ENCODE data around the gene TANGO2.

TANGO2 gene

GRCh38 chr22:20019661-20020532 lies 1.0 kb upstream of the TANGO2 start:
- no peaks in the 10 kb centered on the region for H3K36me3 ChIP-seq (ENCODE audit: insufficient read depth, low read length)
- no peak overlapping the region; the same call in 1 of the 2 replicates for H3K9ac ChIP-seq (ENCODE audit: low read depth, low read length)
- peaks cover 4% of the 10 kb centered on the region for H3K4me1 ChIP-seq (ENCODE audit: insufficient read depth, low read length)
- H3K9me3 ChIP-seq (ENCODE audit: control insufficient read depth, insufficient read depth, low read length): no peaks in the 10 kb centered on the region

DNA sequence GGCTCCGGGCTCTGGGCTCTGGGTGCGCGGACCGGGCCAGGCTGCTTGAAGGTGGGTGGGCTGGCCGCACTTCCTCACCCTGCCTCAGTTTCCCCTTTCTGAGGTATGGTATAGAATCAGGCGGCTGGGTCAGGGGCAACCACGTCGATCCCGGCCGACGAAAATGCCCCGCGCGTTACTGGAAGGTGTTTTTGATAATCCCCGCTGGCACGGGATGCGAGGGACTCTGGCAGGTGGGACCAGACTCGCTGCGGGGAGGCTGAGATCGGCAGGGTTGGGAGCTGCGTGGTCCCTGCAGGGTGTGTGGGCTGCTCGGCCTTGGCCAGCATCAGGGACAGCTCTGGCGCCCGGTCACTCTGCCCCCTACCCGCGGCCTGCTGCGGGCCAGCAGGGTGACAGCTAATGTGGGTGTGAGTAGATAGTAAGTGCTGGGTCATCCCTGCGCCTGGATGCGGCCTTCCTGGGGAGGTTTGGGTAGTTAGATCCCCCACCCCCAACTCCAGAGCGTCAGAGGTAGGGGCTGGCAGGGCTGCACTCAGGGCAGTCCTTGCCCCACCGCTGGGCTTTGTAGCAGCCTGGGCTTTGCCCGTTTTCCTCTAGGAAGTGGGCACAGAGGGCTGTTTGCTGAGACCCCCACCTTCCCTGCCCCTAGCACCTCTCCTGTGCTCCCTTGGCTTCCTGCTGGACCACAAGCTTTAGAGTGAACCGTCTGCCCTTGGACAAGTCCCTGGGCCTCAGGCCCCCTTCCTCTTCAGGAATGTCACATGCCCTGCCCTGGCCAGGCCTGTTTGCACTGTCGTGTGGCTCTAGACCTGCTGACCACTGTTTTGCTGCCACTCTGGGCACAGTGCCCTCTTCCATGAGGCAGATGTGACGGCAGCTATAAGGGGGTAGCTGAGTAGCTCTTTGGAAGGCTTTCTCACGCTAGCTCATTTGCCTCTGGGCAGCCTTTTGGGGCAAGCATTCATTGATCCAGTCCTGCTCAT lies 579 bp downstream of the TANGO2 start:
- Histone ChIP-seq H3K4me1 (ENCODE audit: insufficient read depth, low read length) (peaks cover 4% of the 10 kb centered on the region; the same call in 1 of the 2 replicates), H3K36me3 (ENCODE audit: insufficient read depth, low read length) (no peaks in the 10 kb centered on the region), H3K9ac (ENCODE audit: low read depth, low read length) (peak overlapping the region; percentile 71; the same call in 1 of the 2 replicates), H3K9me3 (ENCODE audit: control insufficient read depth, insufficient read depth, low read length) (no peaks in the 10 kb centered on the region)

GRCh38 chr22:20022231-20022977 lies 1.5 kb downstream of the TANGO2 start:
- Histone ChIP-seq H3K36me3 (ENCODE audit: insufficient read depth, low read length) (no peaks in the 10 kb centered on the region), H3K9ac (ENCODE audit: low read depth, low read length) (no peak overlapping the region), H3K4me1 (ENCODE audit: insufficient read depth, low read length) (peaks cover 4% of the 10 kb centered on the region; the same call in 1 of the 2 replicates), H3K9me3 (ENCODE audit: control insufficient read depth, insufficient read depth, low read length) (no peaks in the 10 kb centered on the region)

DNA sequence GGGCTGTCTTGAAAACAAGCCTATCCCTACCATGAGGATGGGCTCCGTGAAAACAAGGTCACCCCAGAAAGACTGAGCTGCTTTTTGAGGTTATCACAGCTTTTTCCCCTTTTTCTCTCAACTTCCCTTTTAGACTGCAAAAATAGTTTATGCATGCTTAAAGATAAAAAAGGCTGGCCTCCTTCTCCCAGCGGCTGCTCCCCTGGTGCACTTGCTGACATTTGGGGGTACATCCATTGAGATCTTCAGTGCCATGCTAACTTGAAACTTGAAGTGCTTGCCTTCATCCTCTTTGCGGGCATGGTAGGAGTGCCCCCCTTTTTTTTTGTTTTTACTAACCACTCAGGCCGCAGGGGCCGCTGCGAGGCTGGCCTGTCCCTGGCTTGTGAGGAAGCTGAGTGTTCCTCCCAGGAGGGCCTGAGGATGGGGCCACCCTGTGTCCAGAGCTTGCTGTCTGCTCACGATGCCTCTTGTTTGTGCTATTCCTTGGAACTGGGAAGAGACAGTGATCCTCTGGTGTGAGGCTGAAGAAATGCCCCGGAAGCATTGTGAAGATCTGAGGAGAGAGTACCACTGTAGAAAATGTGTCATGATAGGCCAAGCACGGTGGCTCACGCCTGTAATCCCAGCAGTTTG lies 2.2 kb downstream of the TANGO2 start:
- H3K9ac ChIP-seq (ENCODE audit: low read depth, low read length): no peak overlapping the region
- peaks cover 4% of the 10 kb centered on the region; the same call in 1 of the 2 replicates for H3K4me1 ChIP-seq (ENCODE audit: insufficient read depth, low read length)
- no peaks in the 10 kb centered on the region for H3K36me3 ChIP-seq (ENCODE audit: insufficient read depth, low read length)
- H3K9me3 ChIP-seq (ENCODE audit: control insufficient read depth, insufficient read depth, low read length): no peaks in the 10 kb centered on the region

GRCh38 chr22:20024225-20024624 lies 3.3 kb downstream of the TANGO2 start:
- Histone ChIP-seq H3K4me1 (ENCODE audit: insufficient read depth, low read length) (peaks cover 4% of the 10 kb centered on the region; the same call in 1 of the 2 replicates), H3K9ac (ENCODE audit: low read depth, low read length) (no peak overlapping the region), H3K36me3 (ENCODE audit: insufficient read depth, low read length) (no peaks in the 10 kb centered on the region), H3K9me3 (ENCODE audit: control insufficient read depth, insufficient read depth, low read length) (no peaks in the 10 kb centered on the region)

- Histone ChIP-seq H3K9ac (ENCODE audit: low read depth, low read length) (no peak overlapping the region), H3K9me3 (ENCODE audit: control insufficient read depth, insufficient read depth, low read length) (no peaks in the 10 kb centered on the region), H3K4me1 (ENCODE audit: insufficient read depth, low read length) (peaks cover 4% of the 10 kb centered on the region; the same call in 1 of the 2 replicates), H3K36me3 (ENCODE audit: insufficient read depth, low read length) (no peaks in the 10 kb centered on the region)
These were observed 3.9 kb downstream of the TANGO2 start for GRCh38 chr22:20024650-20025397.

DNA sequence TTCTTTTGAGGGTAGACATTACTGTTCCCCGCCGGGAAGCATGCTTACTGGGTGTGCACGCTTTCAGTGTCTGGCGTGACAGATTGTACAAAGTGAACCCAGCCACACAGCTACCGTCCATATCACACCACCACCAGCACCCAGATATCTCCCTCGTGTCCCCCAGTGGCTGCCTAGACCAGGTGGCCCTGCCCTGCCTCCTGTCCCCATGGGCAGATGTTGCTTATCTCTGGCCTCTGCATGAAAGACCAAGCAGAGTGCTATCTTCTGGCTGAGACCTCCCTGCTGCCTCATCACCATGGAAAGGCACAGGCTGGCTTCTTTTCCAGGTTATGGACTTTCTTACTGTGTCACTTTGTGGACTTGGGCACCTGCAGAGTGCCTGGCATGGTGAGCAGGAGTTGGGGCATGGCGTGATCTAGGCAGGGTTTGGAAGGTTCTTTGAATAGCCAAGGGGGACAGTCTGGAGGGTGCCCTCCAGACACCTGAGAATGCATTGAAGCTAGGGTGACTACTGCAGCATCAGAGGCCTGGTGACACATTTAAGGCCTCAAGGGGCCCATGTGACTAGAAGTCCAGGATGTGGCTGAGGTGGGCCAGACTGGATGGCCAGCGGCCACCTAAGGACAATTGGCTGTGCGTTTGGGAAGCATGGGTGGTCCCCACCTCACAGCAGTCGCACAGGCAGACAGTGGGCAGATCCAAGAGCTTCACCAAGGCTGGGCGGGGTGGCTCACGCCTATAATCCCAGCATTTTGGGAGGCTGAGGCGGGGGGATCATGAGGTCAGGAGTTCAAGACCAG lies 4.7 kb downstream of the TANGO2 start:
- Histone ChIP-seq H3K4me1 (ENCODE audit: insufficient read depth, low read length) (peaks cover 4% of the 10 kb centered on the region; the same call in 1 of the 2 replicates), H3K9ac (ENCODE audit: low read depth, low read length) (no peak overlapping the region), H3K9me3 (ENCODE audit: control insufficient read depth, insufficient read depth, low read length) (no peaks in the 10 kb centered on the region), H3K36me3 (ENCODE audit: insufficient read depth, low read length) (no peaks in the 10 kb centered on the region)

DNA sequence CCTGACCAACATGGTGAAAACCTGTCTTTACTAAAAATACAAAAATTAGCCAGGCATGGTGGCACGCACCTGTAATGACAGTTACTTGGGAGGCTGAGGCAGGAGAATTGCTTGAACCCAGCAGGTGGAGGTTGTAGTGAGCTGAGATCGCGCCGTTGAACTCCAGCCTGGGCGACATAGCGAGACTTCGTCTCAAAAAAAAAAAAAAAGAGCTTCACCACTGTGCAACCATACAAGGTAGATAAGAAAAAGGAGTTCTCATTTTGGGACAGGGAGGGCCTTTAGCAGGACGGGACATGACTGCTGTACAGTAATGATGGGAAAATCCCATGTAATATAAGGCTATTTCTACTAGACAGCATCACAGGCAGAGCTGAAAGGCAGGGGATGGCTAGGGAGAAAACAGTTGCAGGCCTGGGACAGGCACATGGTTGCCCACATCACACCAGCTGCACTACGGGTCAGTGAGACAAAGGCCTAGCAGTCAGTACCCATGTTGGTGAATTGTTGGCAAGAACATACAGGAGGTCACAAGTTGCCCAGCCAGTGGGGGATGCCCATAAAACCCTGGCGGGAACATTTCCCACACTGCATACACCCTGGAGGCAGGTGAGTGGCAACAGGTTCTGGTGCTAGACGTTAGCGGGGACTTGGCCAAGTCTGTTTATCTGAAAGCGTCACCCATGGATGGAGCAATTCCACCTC lies 5.4 kb downstream of the TANGO2 start:
- Histone ChIP-seq H3K9ac (ENCODE audit: low read depth, low read length) (no peak overlapping the region), H3K36me3 (ENCODE audit: insufficient read depth, low read length) (no peaks in the 10 kb centered on the region), H3K9me3 (ENCODE audit: control insufficient read depth, insufficient read depth, low read length) (no peaks in the 10 kb centered on the region), H3K4me1 (ENCODE audit: insufficient read depth, low read length) (peaks cover 4% of the 10 kb centered on the region; the same call in 1 of the 2 replicates)

GRCh38 chr22:20026996-20027601 lies 6.2 kb downstream of the TANGO2 start:
- Histone ChIP-seq H3K36me3 (ENCODE audit: insufficient read depth, low read length) (no peaks in the 10 kb centered on the region), H3K4me1 (ENCODE audit: insufficient read depth, low read length) (peaks cover under 1% of the 10 kb centered on the region; the same call in 1 of the 2 replicates), H3K9ac (ENCODE audit: low read depth, low read length) (no peak overlapping the region), H3K9me3 (ENCODE audit: control insufficient read depth, insufficient read depth, low read length) (no peaks in the 10 kb centered on the region)

- Histone ChIP-seq H3K4me1 (ENCODE audit: insufficient read depth, low read length) (no peaks in the 10 kb centered on the region), H3K9ac (ENCODE audit: low read depth, low read length) (no peak overlapping the region), H3K36me3 (ENCODE audit: insufficient read depth, low read length) (no peaks in the 10 kb centered on the region), H3K9me3 (ENCODE audit: control insufficient read depth, insufficient read depth, low read length) (no peaks in the 10 kb centered on the region)
These were observed 7.3 kb downstream of the TANGO2 start for GRCh38 chr22:20027966-20028854.
